SK-N-SH treated with all-trans-retinoic acid at 6 μM for 48 hours (cell line): ENCODE data around the gene HASPIN.
"Not testable (repeated sequence)": the region's sequence is repeated elsewhere in the genome, so short reads cannot be mapped to it uniquely, and the experiment has no call there.

Experiments
- ARNTL ChIP-seq: fragments of 450-650 bp; formaldehyde crosslinking; IDR thresholded peaks from 2 replicates; pipeline ENCODE4 v1.5.0; 2020; ENCODE audit warnings: low read depth, mild to moderate bottlenecking, moderate library complexity, borderline replicate concordance
- CSDC2 ChIP-seq: fragments of 250-450 bp; sonication (Bioruptor Pico); IDR thresholded peaks from 2 replicates; pipeline ENCODE4 v1.5.0; 2020; ENCODE audit warnings: mild to moderate bottlenecking, moderate library complexity
- POU6F1 ChIP-seq: fragments of 250-450 bp; sonication (Bioruptor Pico); IDR thresholded peaks from 2 replicates; pipeline ENCODE4 v1.8.0; 2021; ENCODE audit warnings: low read depth, mild to moderate bottlenecking, moderate library complexity, borderline replicate concordance
- RARB ChIP-seq: fragments of 250-450 bp; sonication (Bioruptor Pico); IDR thresholded peaks from 2 replicates; pipeline ENCODE4 v1.8.0; 2021; ENCODE audit warnings: mild to moderate bottlenecking, moderate library complexity
- SNAI2 ChIP-seq: fragments of 250-450 bp; sonication (Bioruptor Pico); IDR thresholded peaks from 2 replicates; pipeline ENCODE4 v1.5.0; 2020; ENCODE audit warnings: mild to moderate bottlenecking, moderate library complexity
- TOX ChIP-seq: fragments of 250-450 bp; sonication (Bioruptor Pico); IDR thresholded peaks from 2 replicates; pipeline ENCODE4 v1.8.0; 2021; ENCODE audit warnings: mild to moderate bottlenecking, moderate library complexity, borderline replicate concordance
- ZC3H10 ChIP-seq: fragments of 250-450 bp; sonication (Bioruptor Pico); IDR thresholded peaks from 2 replicates; pipeline ENCODE4 v1.5.1; 2021; ENCODE audit warnings: mild to moderate bottlenecking, moderate library complexity
- ZFP3 ChIP-seq: fragments of 250-450 bp; sonication (Bioruptor Pico); IDR thresholded peaks from 2 replicates; pipeline ENCODE4 v1.5.0; 2020; ENCODE audit warnings: mild to moderate bottlenecking, moderate library complexity
- ZNF565 ChIP-seq: fragments of 450-650 bp; formaldehyde crosslinking; conservative IDR thresholded peaks from 2 replicates; pipeline ENCODE4 v1.5.0; 2020; ENCODE audit warnings: low read depth, mild to moderate bottlenecking, moderate library complexity
- TF ChIP-seq, protein P1 (sequence below): fragments of 250-450 bp; sonication (Bioruptor Pico); IDR thresholded peaks from 2 replicates; pipeline ENCODE4 v1.8.0; 2020; ENCODE audit warnings: mild to moderate bottlenecking, moderate library complexity, borderline replicate concordance
- TF ChIP-seq, protein P2 (sequence below): fragments of 250-450 bp; sonication (Bioruptor Pico); IDR thresholded peaks from 2 replicates; pipeline ENCODE4 v1.5.0; 2020; ENCODE audit warnings: mild to moderate bottlenecking, moderate library complexity
- TF ChIP-seq, protein P3 (sequence below): fragments of 250-450 bp; sonication (Bioruptor Pico); IDR thresholded peaks from 2 replicates; pipeline ENCODE4 v1.5.1; 2020; ENCODE audit warnings: low read depth, mild to moderate bottlenecking, moderate library complexity

GRCh38 chr17:3702041-3702539, 21.6 kb upstream of the HASPIN start:
- TF ChIP-seq ZNF565 (CRISPR knock-in tag); ARNTL (CRISPR knock-in tag); TOX (CRISPR knock-in tag); RARB (CRISPR knock-in tag); ZFP3 (CRISPR knock-in tag); ZC3H10 (CRISPR knock-in tag); CSDC2 (CRISPR knock-in tag); SNAI2 (CRISPR knock-in tag); POU6F1: not testable (repeated sequence)
- TF ChIP-seq, protein P1, sequence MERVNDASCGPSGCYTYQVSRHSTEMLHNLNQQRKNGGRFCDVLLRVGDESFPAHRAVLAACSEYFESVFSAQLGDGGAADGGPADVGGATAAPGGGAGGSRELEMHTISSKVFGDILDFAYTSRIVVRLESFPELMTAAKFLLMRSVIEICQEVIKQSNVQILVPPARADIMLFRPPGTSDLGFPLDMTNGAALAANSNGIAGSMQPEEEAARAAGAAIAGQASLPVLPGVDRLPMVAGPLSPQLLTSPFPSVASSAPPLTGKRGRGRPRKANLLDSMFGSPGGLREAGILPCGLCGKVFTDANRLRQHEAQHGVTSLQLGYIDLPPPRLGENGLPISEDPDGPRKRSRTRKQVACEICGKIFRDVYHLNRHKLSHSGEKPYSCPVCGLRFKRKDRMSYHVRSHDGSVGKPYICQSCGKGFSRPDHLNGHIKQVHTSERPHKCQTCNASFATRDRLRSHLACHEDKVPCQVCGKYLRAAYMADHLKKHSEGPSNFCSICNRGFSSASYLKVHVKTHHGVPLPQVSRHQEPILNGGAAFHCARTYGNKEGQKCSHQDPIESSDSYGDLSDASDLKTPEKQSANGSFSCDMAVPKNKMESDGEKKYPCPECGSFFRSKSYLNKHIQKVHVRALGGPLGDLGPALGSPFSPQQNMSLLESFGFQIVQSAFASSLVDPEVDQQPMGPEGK: not testable (repeated sequence)
- TF ChIP-seq, protein P2, sequence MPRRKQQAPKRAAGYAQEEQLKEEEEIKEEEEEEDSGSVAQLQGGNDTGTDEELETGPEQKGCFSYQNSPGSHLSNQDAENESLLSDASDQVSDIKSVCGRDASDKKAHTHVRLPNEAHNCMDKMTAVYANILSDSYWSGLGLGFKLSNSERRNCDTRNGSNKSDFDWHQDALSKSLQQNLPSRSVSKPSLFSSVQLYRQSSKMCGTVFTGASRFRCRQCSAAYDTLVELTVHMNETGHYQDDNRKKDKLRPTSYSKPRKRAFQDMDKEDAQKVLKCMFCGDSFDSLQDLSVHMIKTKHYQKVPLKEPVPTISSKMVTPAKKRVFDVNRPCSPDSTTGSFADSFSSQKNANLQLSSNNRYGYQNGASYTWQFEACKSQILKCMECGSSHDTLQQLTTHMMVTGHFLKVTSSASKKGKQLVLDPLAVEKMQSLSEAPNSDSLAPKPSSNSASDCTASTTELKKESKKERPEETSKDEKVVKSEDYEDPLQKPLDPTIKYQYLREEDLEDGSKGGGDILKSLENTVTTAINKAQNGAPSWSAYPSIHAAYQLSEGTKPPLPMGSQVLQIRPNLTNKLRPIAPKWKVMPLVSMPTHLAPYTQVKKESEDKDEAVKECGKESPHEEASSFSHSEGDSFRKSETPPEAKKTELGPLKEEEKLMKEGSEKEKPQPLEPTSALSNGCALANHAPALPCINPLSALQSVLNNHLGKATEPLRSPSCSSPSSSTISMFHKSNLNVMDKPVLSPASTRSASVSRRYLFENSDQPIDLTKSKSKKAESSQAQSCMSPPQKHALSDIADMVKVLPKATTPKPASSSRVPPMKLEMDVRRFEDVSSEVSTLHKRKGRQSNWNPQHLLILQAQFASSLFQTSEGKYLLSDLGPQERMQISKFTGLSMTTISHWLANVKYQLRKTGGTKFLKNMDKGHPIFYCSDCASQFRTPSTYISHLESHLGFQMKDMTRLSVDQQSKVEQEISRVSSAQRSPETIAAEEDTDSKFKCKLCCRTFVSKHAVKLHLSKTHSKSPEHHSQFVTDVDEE (CRISPR knock-in tag): not testable (repeated sequence)
- TF ChIP-seq, protein P3, sequence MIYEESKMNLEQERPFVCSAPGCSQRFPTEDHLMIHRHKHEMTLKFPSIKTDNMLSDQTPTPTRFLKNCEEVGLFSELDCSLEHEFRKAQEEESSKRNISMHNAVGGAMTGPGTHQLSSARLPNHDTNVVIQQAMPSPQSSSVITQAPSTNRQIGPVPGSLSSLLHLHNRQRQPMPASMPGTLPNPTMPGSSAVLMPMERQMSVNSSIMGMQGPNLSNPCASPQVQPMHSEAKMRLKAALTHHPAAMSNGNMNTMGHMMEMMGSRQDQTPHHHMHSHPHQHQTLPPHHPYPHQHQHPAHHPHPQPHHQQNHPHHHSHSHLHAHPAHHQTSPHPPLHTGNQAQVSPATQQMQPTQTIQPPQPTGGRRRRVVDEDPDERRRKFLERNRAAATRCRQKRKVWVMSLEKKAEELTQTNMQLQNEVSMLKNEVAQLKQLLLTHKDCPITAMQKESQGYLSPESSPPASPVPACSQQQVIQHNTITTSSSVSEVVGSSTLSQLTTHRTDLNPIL (CRISPR knock-in tag): not testable (repeated sequence)
